GM12878 (cell line): ENCODE results near the gene MB. TPM values are rescaled to one million over a fixed set of nuclear protein-coding genes. Genes with fewer than 3 reads are reported as not detected.

ENCODE experiments used
- ASH2L ChIP-seq: fragments of 300-600, 200-600 bp; sonication (generic); IDR thresholded peaks from 2 replicates; pipeline ENCODE4 v1.6.1; 2017; ENCODE audit warnings: low read depth, mild to moderate bottlenecking, borderline replicate concordance
- BHLHE40 ChIP-seq, 2 experiments: fragments of 450-650 bp in 1 of 2; IDR thresholded peaks; 2 replicates each; pipeline ENCODE4 v1.6.1; 2011 to 2017; ENCODE audit warnings: low read depth in 2 of 2, borderline replicate concordance in 1 of 2, improper control_type of control experiment in 1 of 2, low read length in 1 of 2, mild to moderate bottlenecking in 1 of 2
- CEBPB ChIP-seq, 2 experiments: fragments of 150-350 bp in 1 of 2; IDR thresholded peaks; 2 replicates each; pipeline ENCODE4 v1.6.1; 2012 to 2014; ENCODE audit warnings: low read depth in 2 of 2, low read length in 2 of 2, borderline replicate concordance in 1 of 2, inconsistent platforms in 1 of 2
- CHD2 ChIP-seq: IDR thresholded peaks from 2 replicates; pipeline ENCODE4 v1.6.1; 2011; ENCODE audit warnings: low read depth, low read length, improper control_type of control experiment, borderline replicate concordance
- ESRRA ChIP-seq: IDR thresholded peaks from 2 replicates; pipeline ENCODE4 v1.6.1; 2012; ENCODE audit warnings: mild to moderate bottlenecking, low read length, improper control_type of control experiment
- EZH2 ChIP-seq: IDR thresholded peaks from 2 replicates; pipeline ENCODE4 v1.6.1; 2012; ENCODE audit warnings: low read depth, mild to moderate bottlenecking, control low read depth, inconsistent platforms, low read length, borderline replicate concordance; ENCODE audit not compliant: control insufficient read depth
- GABPA ChIP-seq: IDR thresholded peaks from 2 replicates; pipeline ENCODE4 v1.6.1; 2014; ENCODE audit warnings: antibody characterized with exemption, low read depth, mild to moderate bottlenecking, inconsistent platforms
- IKZF1 ChIP-seq: fragments of 450-650 bp; conservative IDR thresholded peaks from 2 replicates; pipeline ENCODE4 v1.6.1; 2017; ENCODE audit warnings: antibody characterized with exemption, mild to moderate bottlenecking
- IRF4 ChIP-seq: IDR thresholded peaks from 2 replicates; pipeline ENCODE4 v1.6.1; 2011; ENCODE audit warnings: low read depth, low read length
- KDM1A ChIP-seq: fragments of 200-600 bp; sonication (generic); IDR thresholded peaks from 2 replicates; pipeline ENCODE4 v1.6.1; 2016; ENCODE audit warnings: borderline replicate concordance
- NR2C2 ChIP-seq: IDR thresholded peaks from 2 replicates; pipeline ENCODE4 v1.6.1; 2011; ENCODE audit warnings: borderline replicate concordance, low read depth; ENCODE audit not compliant: control insufficient read depth, insufficient read length
- NRF1 ChIP-seq: conservative IDR thresholded peaks from 2 replicates; pipeline ENCODE4 v1.6.1; 2011; ENCODE audit warnings: mild to moderate bottlenecking, low read depth, low read length, improper control_type of control experiment
- PAX5 ChIP-seq: IDR thresholded peaks from 2 replicates; pipeline ENCODE4 v1.6.1; 2011; ENCODE audit warnings: low read depth, low read length, borderline replicate concordance
- PML ChIP-seq: IDR thresholded peaks from 2 replicates; pipeline ENCODE4 v1.6.1; 2012; ENCODE audit warnings: low read length, inconsistent platforms
- SIN3A ChIP-seq: IDR thresholded peaks from 2 replicates; pipeline ENCODE4 v1.6.1; 2012; ENCODE audit warnings: low read depth, low read length, improper control_type of control experiment
- SIX5 ChIP-seq: IDR thresholded peaks from 2 replicates; pipeline ENCODE4 v1.6.1; 2011; ENCODE audit warnings: mild to moderate bottlenecking, low read depth, low read length, moderate library complexity; ENCODE audit not compliant: severe bottlenecking
- SUZ12 ChIP-seq: fragments of 200-600 bp; sonication (generic); IDR thresholded peaks from one replicate; pipeline ENCODE4 v1.6.1; 2018; ENCODE audit warnings: antibody characterized with exemption, mild to moderate bottlenecking; ENCODE audit not compliant: unreplicated experiment
- YY1 ChIP-seq: IDR thresholded peaks from 2 replicates; pipeline ENCODE4 v1.6.1; 2011; ENCODE audit warnings: low read depth, mild to moderate bottlenecking, low read length
- ZNF24 ChIP-seq: fragments of 450-650 bp; IDR thresholded peaks from 2 replicates; pipeline ENCODE4 v1.6.1; 2017; ENCODE audit warnings: antibody characterized with exemption, mild to moderate bottlenecking
- polyA plus RNA-seq, 11 experiments: library from polyadenylated mRNA; depleted of rRNA in 4 of 11; unstranded in 6 of 11; stranded (reverse) in 5 of 11; fragments of >200 nt; fragmentation: Nextera tagmentation in 4 of 11; fragmentation: Illumina TruSeq in 1 of 11; extraction: Ambion mirVana in 4 of 11; extraction: Trizol in 1 of 11; gene quantifications; 1 replicate in 1 of 11; 2 replicates in 10 of 11; pipeline versions ENCODE4 v1.2.1 to v1.2.3, GENCODE V29; 2011 to 2016; ENCODE audit warnings: inconsistent platforms in 2 of 11, missing spikeins in 2 of 11, low read depth in 1 of 11
- total RNA-seq, 4 experiments: library from RNA; depleted of rRNA in 3 of 4; stranded (reverse); fragments of >200 nt in 3 of 4; fragmentation: Illumina TruSeq in 1 of 4; extraction: Trizol in 1 of 4; gene quantifications; 2 replicates each; pipeline versions ENCODE4 v1.2.1 to v1.2.3, GENCODE V29; 2013 to 2021
- TF ChIP-seq, protein P1 (sequence below): fragments of 450-650 bp; IDR thresholded peaks from 2 replicates; pipeline ENCODE4 v1.6.1; 2016; ENCODE audit warnings: mild to moderate bottlenecking
- TF ChIP-seq, protein P2 (sequence below): fragments of 150-350 bp; IDR thresholded peaks from 2 replicates; pipeline ENCODE4 v1.6.1; 2016; ENCODE audit warnings: low read depth, low read length
- TF ChIP-seq, protein P3 (sequence below): IDR thresholded peaks from 2 replicates; pipeline ENCODE4 v1.6.1; 2012; ENCODE audit warnings: mild to moderate bottlenecking, low read depth, low read length

The MB gene
- total and polyA plus RNA-seq, 10 of the 15 experiments (the other 5 are each of a cell fraction or from before 2014, with no cell fraction given) = 0.09 to 0.41 (median 0.23) TPM; not detected in 3

DNA sequence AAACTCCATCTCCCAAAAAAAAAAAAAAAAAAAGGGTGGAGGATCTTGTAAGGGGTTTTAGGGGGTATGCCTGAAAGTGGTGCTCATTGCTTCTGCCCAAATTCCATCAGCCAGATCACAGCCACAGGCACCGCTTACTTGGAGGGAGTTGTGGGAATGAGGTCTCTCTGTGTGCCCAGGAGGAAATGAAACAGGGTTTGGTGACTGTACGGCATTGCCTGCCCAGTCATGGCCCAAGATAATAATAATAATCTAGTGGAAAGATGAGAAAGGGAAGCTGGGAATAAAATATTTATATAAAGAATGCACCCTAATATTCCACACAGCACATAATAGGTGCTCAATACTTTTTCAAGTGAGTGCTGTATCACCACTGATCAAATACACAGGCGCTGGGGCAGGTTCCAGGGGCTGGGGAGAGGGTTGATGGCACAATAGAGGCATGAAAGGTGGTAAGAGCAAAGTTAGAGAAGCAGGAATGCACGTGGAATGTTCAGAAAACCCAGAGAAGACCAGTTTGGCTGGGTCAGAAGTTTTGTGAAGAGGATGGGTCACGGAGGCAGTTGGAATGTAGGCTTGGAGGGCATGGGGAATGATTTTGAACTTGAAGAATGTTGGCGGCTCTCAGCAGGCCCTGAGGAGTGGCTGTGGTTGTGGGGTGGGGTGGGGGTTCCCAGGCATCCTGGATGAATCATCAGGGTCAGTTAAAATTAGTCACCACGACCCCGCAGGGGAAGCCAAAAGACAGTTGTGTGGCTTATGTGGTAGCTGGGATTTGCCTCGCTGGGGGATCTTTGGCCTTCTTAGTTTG lies 12.5 kb upstream of the MB start (continued):
- no peak for TF ChIP-seq KDM1A
- no peak for TF ChIP-seq IRF4
- TF ChIP-seq YY1 = no peak
- no peak for TF ChIP-seq ASH2L
- TF ChIP-seq, protein P1, sequence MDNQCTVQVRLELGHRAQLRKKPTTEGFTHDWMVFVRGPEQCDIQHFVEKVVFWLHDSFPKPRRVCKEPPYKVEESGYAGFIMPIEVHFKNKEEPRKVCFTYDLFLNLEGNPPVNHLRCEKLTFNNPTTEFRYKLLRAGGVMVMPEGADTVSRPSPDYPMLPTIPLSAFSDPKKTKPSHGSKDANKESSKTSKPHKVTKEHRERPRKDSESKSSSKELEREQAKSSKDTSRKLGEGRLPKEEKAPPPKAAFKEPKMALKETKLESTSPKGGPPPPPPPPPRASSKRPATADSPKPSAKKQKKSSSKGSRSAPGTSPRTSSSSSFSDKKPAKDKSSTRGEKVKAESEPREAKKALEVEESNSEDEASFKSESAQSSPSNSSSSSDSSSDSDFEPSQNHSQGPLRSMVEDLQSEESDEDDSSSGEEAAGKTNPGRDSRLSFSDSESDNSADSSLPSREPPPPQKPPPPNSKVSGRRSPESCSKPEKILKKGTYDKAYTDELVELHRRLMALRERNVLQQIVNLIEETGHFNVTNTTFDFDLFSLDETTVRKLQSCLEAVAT = peak; percentile 84
- peak in 1 of 2 experiments; percentile 63; a peak in 1 of 4 replicates for TF ChIP-seq CEBPB (IDR thresholded peaks at IDR 0.05; ENCODE audit: borderline replicate concordance in 1 of 2, low read depth in 2 of 2, low read length in 2 of 2)
- no peak for TF ChIP-seq GABPA
- TF ChIP-seq PAX5 = peak; percentile 68; the same call in 1 of the 2 replicates
- no peak for TF ChIP-seq SIX5
- TF ChIP-seq SIN3A = no peak
- TF ChIP-seq, protein P2, sequence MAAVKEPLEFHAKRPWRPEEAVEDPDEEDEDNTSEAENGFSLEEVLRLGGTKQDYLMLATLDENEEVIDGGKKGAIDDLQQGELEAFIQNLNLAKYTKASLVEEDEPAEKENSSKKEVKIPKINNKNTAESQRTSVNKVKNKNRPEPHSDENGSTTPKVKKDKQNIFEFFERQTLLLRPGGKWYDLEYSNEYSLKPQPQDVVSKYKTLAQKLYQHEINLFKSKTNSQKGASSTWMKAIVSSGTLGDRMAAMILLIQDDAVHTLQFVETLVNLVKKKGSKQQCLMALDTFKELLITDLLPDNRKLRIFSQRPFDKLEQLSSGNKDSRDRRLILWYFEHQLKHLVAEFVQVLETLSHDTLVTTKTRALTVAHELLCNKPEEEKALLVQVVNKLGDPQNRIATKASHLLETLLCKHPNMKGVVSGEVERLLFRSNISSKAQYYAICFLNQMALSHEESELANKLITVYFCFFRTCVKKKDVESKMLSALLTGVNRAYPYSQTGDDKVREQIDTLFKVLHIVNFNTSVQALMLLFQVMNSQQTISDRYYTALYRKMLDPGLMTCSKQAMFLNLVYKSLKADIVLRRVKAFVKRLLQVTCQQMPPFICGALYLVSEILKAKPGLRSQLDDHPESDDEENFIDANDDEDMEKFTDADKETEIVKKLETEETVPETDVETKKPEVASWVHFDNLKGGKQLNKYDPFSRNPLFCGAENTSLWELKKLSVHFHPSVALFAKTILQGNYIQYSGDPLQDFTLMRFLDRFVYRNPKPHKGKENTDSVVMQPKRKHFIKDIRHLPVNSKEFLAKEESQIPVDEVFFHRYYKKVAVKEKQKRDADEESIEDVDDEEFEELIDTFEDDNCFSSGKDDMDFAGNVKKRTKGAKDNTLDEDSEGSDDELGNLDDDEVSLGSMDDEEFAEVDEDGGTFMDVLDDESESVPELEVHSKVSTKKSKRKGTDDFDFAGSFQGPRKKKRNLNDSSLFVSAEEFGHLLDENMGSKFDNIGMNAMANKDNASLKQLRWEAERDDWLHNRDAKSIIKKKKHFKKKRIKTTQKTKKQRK = no peak
- no peak for TF ChIP-seq SUZ12
- no peak for TF ChIP-seq ZNF24
- peak; percentile 33; the same call in 1 of the 2 replicates for TF ChIP-seq CHD2
- peak; percentile 90 for TF ChIP-seq IKZF1
- TF ChIP-seq BHLHE40 (IDR thresholded peaks at IDR 0.05; ENCODE audit: borderline replicate concordance in 1 of 2, low read depth in 2 of 2, low read length in 1 of 2) = peak in 1 of 2 experiments; percentile 55; a peak in 1 of 4 replicates
- no peak for TF ChIP-seq PML
- TF ChIP-seq, protein P3, sequence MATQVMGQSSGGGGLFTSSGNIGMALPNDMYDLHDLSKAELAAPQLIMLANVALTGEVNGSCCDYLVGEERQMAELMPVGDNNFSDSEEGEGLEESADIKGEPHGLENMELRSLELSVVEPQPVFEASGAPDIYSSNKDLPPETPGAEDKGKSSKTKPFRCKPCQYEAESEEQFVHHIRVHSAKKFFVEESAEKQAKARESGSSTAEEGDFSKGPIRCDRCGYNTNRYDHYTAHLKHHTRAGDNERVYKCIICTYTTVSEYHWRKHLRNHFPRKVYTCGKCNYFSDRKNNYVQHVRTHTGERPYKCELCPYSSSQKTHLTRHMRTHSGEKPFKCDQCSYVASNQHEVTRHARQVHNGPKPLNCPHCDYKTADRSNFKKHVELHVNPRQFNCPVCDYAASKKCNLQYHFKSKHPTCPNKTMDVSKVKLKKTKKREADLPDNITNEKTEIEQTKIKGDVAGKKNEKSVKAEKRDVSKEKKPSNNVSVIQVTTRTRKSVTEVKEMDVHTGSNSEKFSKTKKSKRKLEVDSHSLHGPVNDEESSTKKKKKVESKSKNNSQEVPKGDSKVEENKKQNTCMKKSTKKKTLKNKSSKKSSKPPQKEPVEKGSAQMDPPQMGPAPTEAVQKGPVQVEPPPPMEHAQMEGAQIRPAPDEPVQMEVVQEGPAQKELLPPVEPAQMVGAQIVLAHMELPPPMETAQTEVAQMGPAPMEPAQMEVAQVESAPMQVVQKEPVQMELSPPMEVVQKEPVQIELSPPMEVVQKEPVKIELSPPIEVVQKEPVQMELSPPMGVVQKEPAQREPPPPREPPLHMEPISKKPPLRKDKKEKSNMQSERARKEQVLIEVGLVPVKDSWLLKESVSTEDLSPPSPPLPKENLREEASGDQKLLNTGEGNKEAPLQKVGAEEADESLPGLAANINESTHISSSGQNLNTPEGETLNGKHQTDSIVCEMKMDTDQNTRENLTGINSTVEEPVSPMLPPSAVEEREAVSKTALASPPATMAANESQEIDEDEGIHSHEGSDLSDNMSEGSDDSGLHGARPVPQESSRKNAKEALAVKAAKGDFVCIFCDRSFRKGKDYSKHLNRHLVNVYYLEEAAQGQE = no peak
- TF ChIP-seq NR2C2 = no peak
- TF ChIP-seq EZH2 = no peak
- no peak for TF ChIP-seq NRF1
- no peak for TF ChIP-seq ESRRA
